NCI-H69 (cell line): ENCODE measurements around the gene TENM3.
A peak's percentile ranks its signal among the peaks of the same experiment; 100 is the strongest.

Source experiments
- DNase-seq: peaks from one replicate; lab custom pipeline; 2025; lab: John Stamatoyannopoulos, UW

TENM3 gene

DNA sequence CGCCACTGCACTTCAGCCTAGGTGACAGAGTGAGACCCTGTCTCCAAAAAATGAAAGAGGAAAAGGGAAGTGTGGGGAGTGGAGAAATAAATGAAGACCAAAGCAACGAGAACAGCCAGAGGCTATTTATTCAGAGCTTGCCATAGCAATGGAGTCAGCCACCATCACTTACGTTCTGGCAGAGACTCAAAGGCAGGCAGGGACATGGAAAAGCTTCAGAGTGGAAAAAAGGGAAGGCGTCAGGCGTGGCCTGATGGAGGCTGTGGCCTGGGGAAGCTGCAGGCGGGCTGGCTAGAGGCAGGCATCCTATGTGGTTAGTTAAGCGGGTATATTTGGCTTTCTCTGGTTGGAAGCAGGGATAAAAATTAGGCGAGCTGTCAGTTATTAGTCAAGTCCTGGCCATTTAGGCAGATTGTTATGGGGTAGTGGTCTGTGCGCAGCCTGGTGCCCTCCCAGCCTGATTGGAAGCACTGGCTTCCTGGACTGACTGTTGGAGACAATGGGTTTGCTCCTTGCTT, 600.7 kb downstream of the TENM3 start:
- peak; percentile 82 for DNase-seq

DNA sequence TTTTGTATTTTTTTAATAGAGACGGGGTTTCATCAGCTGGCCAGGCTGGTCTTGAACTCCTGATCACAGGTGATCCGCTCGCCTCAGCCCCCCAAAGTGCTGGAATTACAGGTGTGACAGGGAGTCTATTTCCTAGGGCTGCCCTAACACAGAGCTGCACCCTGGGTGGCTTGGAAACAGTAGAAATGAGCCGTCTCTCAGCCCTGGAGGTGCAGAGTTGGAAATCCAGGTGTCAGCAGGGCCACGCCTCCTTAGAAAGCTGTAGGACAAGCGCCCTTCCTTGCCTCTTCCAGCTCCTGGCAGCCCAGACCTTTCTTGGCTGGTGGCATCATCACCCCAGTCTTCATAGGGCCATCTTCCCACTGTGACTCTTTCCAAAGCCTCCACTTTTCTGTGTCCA, 602.4 kb downstream of the TENM3 start:
- DNase-seq = no peak

DNA sequence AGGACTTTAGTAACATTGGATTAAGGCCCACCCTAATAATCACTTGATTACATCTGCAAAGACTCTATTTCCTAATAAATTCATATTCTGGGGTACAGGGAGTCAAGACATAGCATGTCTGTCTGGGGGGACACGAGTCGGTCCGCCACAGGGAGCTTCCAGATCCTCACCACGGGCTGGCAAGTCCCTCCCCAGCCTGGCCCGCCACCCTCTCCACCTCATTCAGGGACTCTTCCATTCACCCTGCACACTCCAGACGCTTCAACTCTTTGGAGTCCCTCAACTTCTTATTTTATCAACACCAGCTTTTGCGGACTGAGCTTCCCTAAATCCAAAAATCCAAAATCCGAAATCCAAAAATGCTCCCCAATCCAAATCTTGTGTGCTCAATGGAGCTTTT, 602.8 kb downstream of the TENM3 start:
- DNase-seq = no peak

DNA sequence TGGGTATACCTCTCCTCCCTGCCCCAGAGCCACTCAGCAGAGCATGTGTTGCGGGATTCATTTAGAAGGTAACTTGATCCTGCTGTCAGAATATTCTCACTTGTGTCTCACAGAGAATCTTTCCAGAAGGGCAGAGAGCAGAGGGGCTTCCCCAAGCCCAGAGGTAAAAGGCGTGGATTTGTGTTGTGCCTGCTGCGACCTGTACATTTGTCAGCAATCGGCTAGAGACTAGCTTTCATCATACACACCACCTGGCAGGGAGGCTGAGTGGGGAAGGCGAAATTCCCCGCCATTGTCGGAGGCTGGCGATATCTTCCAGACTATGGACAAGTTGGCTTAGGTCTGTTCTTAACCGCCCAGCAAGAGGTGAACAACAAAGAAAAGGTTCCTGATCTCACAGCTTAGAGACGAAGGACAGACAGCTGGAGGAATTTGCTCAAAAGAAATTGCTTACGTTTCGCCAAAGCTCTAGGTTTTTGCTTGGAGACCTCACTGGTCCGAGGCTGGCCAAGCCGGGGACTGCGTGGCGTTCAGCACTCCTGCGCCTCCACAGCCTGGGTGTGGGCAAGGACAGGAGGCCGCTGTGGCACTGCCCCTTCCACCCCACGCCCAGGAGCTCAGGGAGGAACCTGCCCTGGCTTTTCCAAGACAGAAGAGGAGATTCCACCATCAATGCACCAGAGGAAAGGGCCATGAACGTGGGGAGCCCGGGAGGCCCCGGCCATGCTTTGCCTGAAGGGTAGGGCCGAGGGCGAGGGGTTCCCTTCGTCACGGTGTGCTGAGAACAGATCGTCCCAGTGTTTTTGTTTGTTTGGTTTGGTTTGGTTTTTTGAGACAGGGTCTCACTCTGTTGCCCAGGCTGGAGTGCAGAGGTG, 604.6 kb downstream of the TENM3 start:
- no peak for DNase-seq

DNA sequence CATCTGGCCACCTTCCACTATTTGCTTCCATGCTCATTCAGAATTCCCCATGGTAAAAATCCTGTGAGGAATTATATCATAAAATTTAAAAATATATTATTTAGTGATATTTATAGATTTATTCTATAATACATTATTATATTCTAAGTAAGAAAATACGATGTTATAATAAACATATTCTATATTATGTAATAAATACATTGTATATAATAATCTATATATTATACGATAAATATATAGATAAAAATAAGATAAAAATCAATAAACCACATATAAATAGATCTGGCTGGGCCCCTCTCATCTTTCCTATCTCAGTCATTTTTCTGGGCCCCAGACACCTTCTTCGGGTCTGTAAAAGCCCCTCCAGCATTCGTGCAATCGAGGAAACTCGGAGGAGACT, 605.5 kb downstream of the TENM3 start:
- DNase-seq = no peak
